ENCODE measurements around the gene AFG3L2. TPM values are rescaled to one million over a fixed set of nuclear protein-coding genes. Genes with fewer than 3 reads are reported as not detected.
A peak's percentile ranks its signal among the peaks of the same experiment; 100 is the strongest.

AFG3L2 gene
- total and polyA plus RNA-seq, 10 of the 15 experiments (the other 5 are each of a cell fraction or from before 2014, with no cell fraction given), result 21.0 to 72.7 (median 57.7) TPM

- TF ChIP-seq POLR2A (IDR thresholded peaks at IDR 0.05; ENCODE audit: low read depth, low read length), result no peak
- peak; percentile 32; the same call in 1 of the 2 replicates for TF ChIP-seq JUNB (IDR thresholded peaks at IDR 0.05)
- no peak for TF ChIP-seq HDAC6 (IDR thresholded peaks at IDR 0.05; ENCODE audit: unreplicated experiment)
- peak; percentile 20; the same call in 1 of the 2 replicates for TF ChIP-seq CREM (IDR thresholded peaks at IDR 0.05; ENCODE audit: low read depth)
- TF ChIP-seq CHD2 (IDR thresholded peaks at IDR 0.05; ENCODE audit: borderline replicate concordance, low read depth, low read length), result no peak
These were observed 2.6 kb downstream of the AFG3L2 start (continued) for GRCh38 chr18:12374401-12374800.

DNA sequence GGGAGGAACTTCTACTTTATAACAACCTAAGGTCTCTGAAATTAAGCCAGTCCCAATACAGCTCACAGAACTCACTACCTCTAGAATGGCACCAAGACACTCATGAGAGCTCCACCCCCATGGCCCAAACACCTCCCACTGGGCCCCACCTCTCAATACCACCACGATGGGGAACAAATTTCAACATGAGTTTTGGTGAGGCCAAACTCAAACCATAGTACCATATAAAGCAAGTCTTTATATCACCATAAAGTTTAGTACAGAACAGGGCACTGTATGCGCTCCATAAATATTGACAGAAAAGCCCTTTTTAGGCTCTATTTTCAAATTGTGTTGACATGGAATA lies 3.3 kb downstream of the AFG3L2 start:
- ATAC-seq, result no peak
- no peak for FAIRE-seq
- ChIA-PET CTCF (interaction anchor here (0.7 to 3.6 kb wide), 4 partner anchors 17 to 102 kb away, joined by 3 to 16 read pairs (median 4); no protein-coding TSS in a partner anchor), POLR2A (interaction anchor here (0.6 to 0.8 kb wide), 2 partner anchors 9 to 10 kb away, joined by 3 to 9 read pairs; no protein-coding TSS in a partner anchor), SMC1A (ENCODE audit: uncharacterized antibody, unreplicated experiment) (interaction anchor here (0.8 to 1.8 kb wide), 4 partner anchors 10 to 95 kb away, joined by 3 to 6 read pairs (median 4); no protein-coding TSS in a partner anchor), RAD21 (ENCODE audit: unreplicated experiment) (interaction anchor here (1.4 kb wide), 1 partner anchor 13 kb away, joined by 4 read pairs; no protein-coding TSS in a partner anchor)
- no peak overlapping the region; the same call in 1 of the 2 replicates for H3K4me3 ChIP-seq
- no peak overlapping the region for H3K9ac ChIP-seq (ENCODE audit: control insufficient read depth, insufficient read depth, low read length)
- H3K79me2 ChIP-seq (ENCODE audit: control insufficient read depth, insufficient read depth, low read length), result peaks cover 54% of the 10 kb centered on the region
- no peak overlapping the region for H2AFZ ChIP-seq (ENCODE audit: control insufficient read depth, low read depth, low read length)
- peak overlapping the region; percentile 80 for H3K4me2 ChIP-seq (ENCODE audit: control insufficient read depth, insufficient read depth)
- H3K27me3 ChIP-seq (replicated peaks in 1 of 2; ENCODE audit: control insufficient read depth in 2 of 2, insufficient read depth in 2 of 2, low read length in 1 of 2), result no peaks in the 10 kb centered on the region
- in situ Hi-C loops (cut with MboI) (no loop called here), intact Hi-C loops (cut with micrococcal nuclease; ENCODE audit: unreplicated experiment) (loop anchor here (10.0 kb wide), 1 partner anchor 511 kb away; the partner anchor contains the start of gene PTPN2)
- no peaks in the 10 kb centered on the region for H3K9me3 ChIP-seq (replicated peaks; ENCODE audit: control insufficient read depth, insufficient read depth, low read length)
- H3K36me3 ChIP-seq (ENCODE audit: control insufficient read depth in 2 of 2, insufficient read depth in 2 of 2, low read length in 1 of 2), result peaks cover 3 to 8% of the 10 kb centered on the region in 2 experiments
- peaks cover 3% of the 10 kb centered on the region; the same call in 1 of the 2 replicates for H3K4me1 ChIP-seq (ENCODE audit: control insufficient read depth, insufficient read depth, low read length)
- TF ChIP-seq SMARCA5 (IDR thresholded peaks at IDR 0.05) (no peak), NFYA (IDR thresholded peaks at IDR 0.05; ENCODE audit: borderline replicate concordance, low read depth, low read length) (no peak), ZBED1 (IDR thresholded peaks at IDR 0.05; ENCODE audit: borderline replicate concordance) (no peak), CREB1 (IDR thresholded peaks at IDR 0.05; ENCODE audit: low read depth) (no peak), NBN (IDR thresholded peaks at IDR 0.05) (no peak), PML (IDR thresholded peaks at IDR 0.05; ENCODE audit: low read length) (no peak), SMAD1 (IDR thresholded peaks at IDR 0.05; ENCODE audit: low read depth, partially characterized antibody) (no peak), IKZF1 (conservative IDR thresholded peaks at IDR 0.05) (no peak), BHLHE40 (IDR thresholded peaks at IDR 0.05; ENCODE audit: borderline replicate concordance in 1 of 2, low read depth in 2 of 2, low read length in 1 of 2) (no peak), CHD4 (IDR thresholded peaks at IDR 0.05) (no peak), HDGF (IDR thresholded peaks at IDR 0.05) (no peak), MAX (IDR thresholded peaks at IDR 0.05; ENCODE audit: low read depth, low read length) (no peak), BMI1 (IDR thresholded peaks at IDR 0.05; ENCODE audit: borderline replicate concordance) (no peak), EP300 (IDR thresholded peaks at IDR 0.05; ENCODE audit: borderline replicate concordance in 1 of 2, control insufficient read depth in 1 of 2, low read depth in 2 of 2, low read length in 2 of 2) (no peak)
- TF ChIP-seq, protein P1, sequence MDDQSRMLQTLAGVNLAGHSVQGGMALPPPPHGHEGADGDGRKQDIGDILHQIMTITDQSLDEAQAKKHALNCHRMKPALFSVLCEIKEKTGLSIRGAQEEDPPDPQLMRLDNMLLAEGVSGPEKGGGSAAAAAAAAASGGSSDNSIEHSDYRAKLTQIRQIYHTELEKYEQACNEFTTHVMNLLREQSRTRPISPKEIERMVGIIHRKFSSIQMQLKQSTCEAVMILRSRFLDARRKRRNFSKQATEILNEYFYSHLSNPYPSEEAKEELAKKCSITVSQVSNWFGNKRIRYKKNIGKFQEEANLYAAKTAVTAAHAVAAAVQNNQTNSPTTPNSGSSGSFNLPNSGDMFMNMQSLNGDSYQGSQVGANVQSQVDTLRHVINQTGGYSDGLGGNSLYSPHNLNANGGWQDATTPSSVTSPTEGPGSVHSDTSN (IDR thresholded peaks at IDR 0.05; ENCODE audit: insufficient replicate concordance, low read depth, low read length), result no peak
- TF ChIP-seq, protein P2, sequence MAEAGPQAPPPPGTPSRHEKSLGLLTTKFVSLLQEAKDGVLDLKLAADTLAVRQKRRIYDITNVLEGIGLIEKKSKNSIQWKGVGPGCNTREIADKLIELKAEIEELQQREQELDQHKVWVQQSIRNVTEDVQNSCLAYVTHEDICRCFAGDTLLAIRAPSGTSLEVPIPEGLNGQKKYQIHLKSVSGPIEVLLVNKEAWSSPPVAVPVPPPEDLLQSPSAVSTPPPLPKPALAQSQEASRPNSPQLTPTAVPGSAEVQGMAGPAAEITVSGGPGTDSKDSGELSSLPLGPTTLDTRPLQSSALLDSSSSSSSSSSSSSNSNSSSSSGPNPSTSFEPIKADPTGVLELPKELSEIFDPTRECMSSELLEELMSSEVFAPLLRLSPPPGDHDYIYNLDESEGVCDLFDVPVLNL (IDR thresholded peaks at IDR 0.05; ENCODE audit: low read depth, low read length), result no peak
- no peak overlapping the region for H3K27ac ChIP-seq (ENCODE audit: control insufficient read depth, insufficient read depth)
- no peak for DNase-seq (ENCODE audit: low read depth, low spot score)
- BruUV-seq (replicated peaks), result no TSS peak
- 95% methylated on average over 2 of the region's 2 CpGs for WGBS (ENCODE audit: insufficient coverage, insufficient replicate concordance, low lambda C conversion rate, missing lambda C conversion rate)
- H4K20me1 ChIP-seq (ENCODE audit: control insufficient read depth, insufficient read depth), result no peaks in the 10 kb centered on the region; the same call in none of the 2 replicates

All from GM12878 (cell line).